ENCODE results near the gene TBC1D9. TPM values are rescaled to one million over a fixed set of nuclear protein-coding genes. Genes with fewer than 3 reads are reported as not detected.

Gene TBC1D9
- total RNA-seq, 1 donor from 2014 or later = 34.1 TPM

DNA sequence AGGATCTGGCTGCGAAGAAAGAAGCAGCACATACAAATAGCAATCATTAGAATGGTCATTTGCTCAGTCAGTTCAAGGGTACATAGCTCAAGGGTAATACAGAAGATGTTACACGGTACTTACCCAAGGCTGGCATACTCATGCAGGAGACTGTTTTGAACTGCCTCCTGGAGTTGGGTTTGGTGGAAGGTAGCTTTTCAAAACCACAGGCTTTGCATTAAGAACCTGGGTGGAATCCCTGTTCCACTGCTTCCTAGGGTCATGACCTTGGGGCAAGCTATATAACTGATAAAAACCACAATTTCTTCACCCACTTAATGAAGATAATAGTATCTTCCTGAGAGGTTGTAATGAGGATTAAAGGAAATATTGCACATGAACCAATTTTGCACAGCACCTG is 36.5 kb downstream of the TBC1D9 start:
- Mint-ChIP-seq H3K27me3 (no peaks in the 10 kb centered on the region), H3K4me3 (no peak overlapping the region), H3K4me1 (ENCODE audit: unreplicated experiment) (peaks cover 54% of the 10 kb centered on the region), H3K36me3 (peaks cover 5% of the 10 kb centered on the region), H3K27ac (peak overlapping the region; percentile 39), H3K9me3 (no peaks in the 10 kb centered on the region)
- TF ChIP-seq, protein P1, sequence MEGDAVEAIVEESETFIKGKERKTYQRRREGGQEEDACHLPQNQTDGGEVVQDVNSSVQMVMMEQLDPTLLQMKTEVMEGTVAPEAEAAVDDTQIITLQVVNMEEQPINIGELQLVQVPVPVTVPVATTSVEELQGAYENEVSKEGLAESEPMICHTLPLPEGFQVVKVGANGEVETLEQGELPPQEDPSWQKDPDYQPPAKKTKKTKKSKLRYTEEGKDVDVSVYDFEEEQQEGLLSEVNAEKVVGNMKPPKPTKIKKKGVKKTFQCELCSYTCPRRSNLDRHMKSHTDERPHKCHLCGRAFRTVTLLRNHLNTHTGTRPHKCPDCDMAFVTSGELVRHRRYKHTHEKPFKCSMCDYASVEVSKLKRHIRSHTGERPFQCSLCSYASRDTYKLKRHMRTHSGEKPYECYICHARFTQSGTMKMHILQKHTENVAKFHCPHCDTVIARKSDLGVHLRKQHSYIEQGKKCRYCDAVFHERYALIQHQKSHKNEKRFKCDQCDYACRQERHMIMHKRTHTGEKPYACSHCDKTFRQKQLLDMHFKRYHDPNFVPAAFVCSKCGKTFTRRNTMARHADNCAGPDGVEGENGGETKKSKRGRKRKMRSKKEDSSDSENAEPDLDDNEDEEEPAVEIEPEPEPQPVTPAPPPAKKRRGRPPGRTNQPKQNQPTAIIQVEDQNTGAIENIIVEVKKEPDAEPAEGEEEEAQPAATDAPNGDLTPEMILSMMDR (conservative IDR thresholded peaks at IDR 0.05) = no peak
- DNase-seq (ENCODE audit: extremely low spot score, unreplicated experiment) = no peak

DNA sequence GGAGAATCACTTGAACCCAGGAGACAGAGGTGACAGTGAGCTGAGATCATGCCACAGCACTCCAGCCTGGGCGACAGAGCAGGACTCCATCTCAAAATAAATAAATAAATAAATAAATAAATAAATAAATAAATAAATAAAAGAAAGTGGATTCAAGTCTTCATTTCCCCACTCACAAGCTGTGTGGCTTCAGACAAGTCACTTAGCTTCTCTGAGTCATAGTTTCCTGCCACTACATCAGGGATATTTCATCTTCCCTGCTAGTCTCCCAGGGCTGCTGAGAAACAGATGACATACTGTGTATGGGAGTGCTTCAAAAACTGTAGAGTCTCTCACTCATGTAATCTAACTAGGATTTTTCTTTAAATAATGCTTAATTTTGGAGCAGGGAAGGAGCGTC is 37.2 kb downstream of the TBC1D9 start:
- Mint-ChIP-seq H3K36me3 (peaks cover 5% of the 10 kb centered on the region), H3K27ac (peak overlapping the region; percentile 39), H3K4me3 (no peak overlapping the region)

DNA sequence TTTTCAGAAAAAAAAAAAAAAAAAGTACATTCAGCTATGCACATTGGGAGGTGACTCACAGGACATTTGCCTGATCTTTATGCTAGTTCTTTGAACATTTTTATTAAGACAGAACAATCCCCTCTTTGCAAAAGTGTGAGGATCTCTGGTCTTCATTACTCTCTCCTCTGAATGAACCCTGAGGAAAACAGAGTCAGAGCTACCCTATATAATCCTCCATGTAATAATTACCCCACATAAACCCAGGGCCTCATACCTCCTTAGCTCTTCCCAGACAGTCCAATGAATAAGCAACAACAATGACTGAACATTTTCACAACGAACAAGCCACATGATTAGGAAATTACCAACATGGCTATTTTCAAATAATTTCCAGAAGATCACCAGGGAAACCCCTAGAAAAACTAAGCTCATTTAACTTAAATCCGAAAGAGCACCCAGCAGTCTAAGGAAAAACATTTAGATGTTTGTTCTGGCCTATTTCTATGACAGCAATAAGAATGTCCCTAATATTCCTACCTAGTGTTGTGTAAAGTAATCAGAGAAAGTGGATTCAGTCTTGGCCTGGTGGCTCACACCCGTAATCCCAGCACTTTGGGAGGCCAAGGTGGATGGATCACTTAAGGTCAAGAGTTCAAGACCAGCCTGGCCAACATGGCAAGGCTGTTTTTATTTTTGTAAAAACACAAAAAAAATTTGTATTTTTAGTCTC is 37.8 kb downstream of the TBC1D9 start:
- H3K36me3 Mint-ChIP-seq = peaks cover 5% of the 10 kb centered on the region
- H3K4me1 Mint-ChIP-seq (ENCODE audit: unreplicated experiment) = peaks cover 54% of the 10 kb centered on the region

More for the DNA sequence above, 37.2 kb downstream of the TBC1D9 start:
- no peaks in the 10 kb centered on the region for H3K9me3 Mint-ChIP-seq
- no peak for DNase-seq (ENCODE audit: extremely low spot score, unreplicated experiment)
- TF ChIP-seq, protein P1 (conservative IDR thresholded peaks at IDR 0.05) = no peak
- H3K4me1 Mint-ChIP-seq (ENCODE audit: unreplicated experiment) = peaks cover 54% of the 10 kb centered on the region
- H3K27me3 Mint-ChIP-seq = no peaks in the 10 kb centered on the region

DNA sequence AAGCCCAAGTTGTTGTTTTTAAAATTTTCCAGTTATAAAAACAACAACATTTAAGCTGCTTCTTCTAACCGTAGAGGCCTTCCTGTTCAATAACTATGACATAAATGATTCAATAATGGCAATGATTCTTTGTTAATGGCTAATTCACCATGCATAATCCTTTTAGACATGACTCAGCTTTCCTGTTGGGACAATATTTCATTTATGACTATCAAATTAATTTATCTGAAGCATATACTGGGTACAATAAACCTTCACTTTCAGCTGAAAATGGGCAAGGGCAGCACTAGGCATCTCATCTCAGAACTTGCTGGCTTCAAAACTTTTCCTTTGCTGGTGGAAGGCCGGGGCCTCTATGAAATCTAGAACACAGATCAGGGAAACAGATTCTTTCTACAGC is 38.9 kb downstream of the TBC1D9 start:
- peaks cover 5% of the 10 kb centered on the region for H3K36me3 Mint-ChIP-seq
- H3K4me3 Mint-ChIP-seq = no peak overlapping the region
- DNase-seq (ENCODE audit: extremely low spot score, unreplicated experiment) = no peak
- no peaks in the 10 kb centered on the region for H3K27me3 Mint-ChIP-seq
- TF ChIP-seq, protein P1 (conservative IDR thresholded peaks at IDR 0.05) = no peak
- H3K4me1 Mint-ChIP-seq (ENCODE audit: unreplicated experiment) = peaks cover 48% of the 10 kb centered on the region
- peak overlapping the region; percentile 22 for H3K27ac Mint-ChIP-seq
- no peaks in the 10 kb centered on the region for H3K9me3 Mint-ChIP-seq

More for the DNA sequence above, 37.8 kb downstream of the TBC1D9 start:
- DNase-seq (ENCODE audit: extremely low spot score, unreplicated experiment) = no peak
- no peaks in the 10 kb centered on the region for H3K27me3 Mint-ChIP-seq
- no peaks in the 10 kb centered on the region for H3K9me3 Mint-ChIP-seq
- TF ChIP-seq, protein P1 (conservative IDR thresholded peaks at IDR 0.05) = no peak
- H3K27ac Mint-ChIP-seq = peak overlapping the region; percentile 51
- H3K4me3 Mint-ChIP-seq = peak overlapping the region; percentile 18

DNA sequence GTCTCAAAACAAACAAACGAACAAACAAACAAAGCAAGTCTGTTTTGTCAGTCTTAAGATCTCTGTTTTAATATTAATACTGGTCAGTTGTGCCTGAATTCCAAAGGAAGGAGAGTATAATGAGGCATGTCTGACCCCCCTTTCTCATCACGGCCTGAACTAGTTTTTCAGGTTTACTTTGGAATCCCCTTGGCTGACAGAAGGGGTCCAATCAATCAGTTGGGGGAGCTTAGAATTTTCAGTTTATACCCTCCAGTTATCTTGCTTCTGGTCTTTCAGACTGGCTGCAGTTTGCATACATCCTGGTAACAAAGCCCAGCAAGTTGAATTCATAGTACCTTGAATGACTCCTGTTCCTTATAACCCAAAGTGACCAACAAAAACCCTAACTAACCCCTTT is 41.1 kb downstream of the TBC1D9 start:
- TF ChIP-seq, protein P1 (conservative IDR thresholded peaks at IDR 0.05) = no peak
- peaks cover 31% of the 10 kb centered on the region for H3K4me1 Mint-ChIP-seq (ENCODE audit: unreplicated experiment)
- no peaks in the 10 kb centered on the region for H3K9me3 Mint-ChIP-seq
- H3K27ac Mint-ChIP-seq = peak overlapping the region; percentile 88
- no peaks in the 10 kb centered on the region for H3K27me3 Mint-ChIP-seq
- DNase-seq (ENCODE audit: extremely low spot score, unreplicated experiment) = no peak
- H3K36me3 Mint-ChIP-seq = no peaks in the 10 kb centered on the region
- H3K4me3 Mint-ChIP-seq = peak overlapping the region; percentile 48
